WTC11 (cell line): ENCODE data around the gene GNG3.

Experiments
- ATF1 ChIP-seq: sonication (generic); formaldehyde crosslinking; IDR thresholded peaks from 2 replicates; pipeline ENCODE4 v1.8.1; 2023; ENCODE audit warnings: mild to moderate bottlenecking, moderate library complexity, missing genetic modification reagents
- CREB1 ChIP-seq: sonication (generic); formaldehyde crosslinking; IDR thresholded peaks from 2 replicates; pipeline ENCODE4 v1.8.0; 2023; ENCODE audit warnings: mild to moderate bottlenecking, missing genetic modification reagents
- ETV6 ChIP-seq: sonication (generic); formaldehyde crosslinking; IDR thresholded peaks from 2 replicates; pipeline ENCODE4 v1.8.1; 2022; ENCODE audit warnings: mild to moderate bottlenecking, missing genetic modification reagents
- IRF2 ChIP-seq: sonication (generic); formaldehyde crosslinking; IDR thresholded peaks from 2 replicates; pipeline ENCODE4 v1.8.0; 2022; ENCODE audit warnings: low read depth, missing genetic modification reagents, borderline replicate concordance
- SP1 ChIP-seq: sonication (generic); formaldehyde crosslinking; conservative IDR thresholded peaks from 2 replicates; pipeline ENCODE4 v1.8.1; 2022; ENCODE audit warnings: missing genetic modification reagents
- ZNF121 ChIP-seq: sonication (generic); formaldehyde crosslinking; IDR thresholded peaks from 2 replicates; pipeline ENCODE4 v1.8.0; 2023; ENCODE audit warnings: missing genetic modification reagents
- TF ChIP-seq, protein P1 (sequence below): sonication (generic); formaldehyde crosslinking; IDR thresholded peaks from 2 replicates; pipeline ENCODE4 v1.8.0; 2022; ENCODE audit warnings: mild to moderate bottlenecking, missing genetic modification reagents
- TF ChIP-seq, protein P2 (sequence below): fragments of 200-600 bp; IDR thresholded peaks from 2 replicates; pipeline ENCODE4 v1.8.0; 2022; ENCODE audit warnings: antibody characterized with exemption

GRCh38 chr11:62747475-62748160 is 40.1 kb downstream of the GNG3 start:
- TF ChIP-seq, protein P1, sequence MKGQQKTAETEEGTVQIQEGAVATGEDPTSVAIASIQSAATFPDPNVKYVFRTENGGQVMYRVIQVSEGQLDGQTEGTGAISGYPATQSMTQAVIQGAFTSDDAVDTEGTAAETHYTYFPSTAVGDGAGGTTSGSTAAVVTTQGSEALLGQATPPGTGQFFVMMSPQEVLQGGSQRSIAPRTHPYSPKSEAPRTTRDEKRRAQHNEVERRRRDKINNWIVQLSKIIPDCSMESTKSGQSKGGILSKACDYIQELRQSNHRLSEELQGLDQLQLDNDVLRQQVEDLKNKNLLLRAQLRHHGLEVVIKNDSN (CRISPR knock-in tag), result no peak
- no peak for TF ChIP-seq ZNF121
- TF ChIP-seq, protein P2, sequence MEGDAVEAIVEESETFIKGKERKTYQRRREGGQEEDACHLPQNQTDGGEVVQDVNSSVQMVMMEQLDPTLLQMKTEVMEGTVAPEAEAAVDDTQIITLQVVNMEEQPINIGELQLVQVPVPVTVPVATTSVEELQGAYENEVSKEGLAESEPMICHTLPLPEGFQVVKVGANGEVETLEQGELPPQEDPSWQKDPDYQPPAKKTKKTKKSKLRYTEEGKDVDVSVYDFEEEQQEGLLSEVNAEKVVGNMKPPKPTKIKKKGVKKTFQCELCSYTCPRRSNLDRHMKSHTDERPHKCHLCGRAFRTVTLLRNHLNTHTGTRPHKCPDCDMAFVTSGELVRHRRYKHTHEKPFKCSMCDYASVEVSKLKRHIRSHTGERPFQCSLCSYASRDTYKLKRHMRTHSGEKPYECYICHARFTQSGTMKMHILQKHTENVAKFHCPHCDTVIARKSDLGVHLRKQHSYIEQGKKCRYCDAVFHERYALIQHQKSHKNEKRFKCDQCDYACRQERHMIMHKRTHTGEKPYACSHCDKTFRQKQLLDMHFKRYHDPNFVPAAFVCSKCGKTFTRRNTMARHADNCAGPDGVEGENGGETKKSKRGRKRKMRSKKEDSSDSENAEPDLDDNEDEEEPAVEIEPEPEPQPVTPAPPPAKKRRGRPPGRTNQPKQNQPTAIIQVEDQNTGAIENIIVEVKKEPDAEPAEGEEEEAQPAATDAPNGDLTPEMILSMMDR, result no peak
- TF ChIP-seq CREB1 (CRISPR knock-in tag), result no peak
- no peak for TF ChIP-seq ETV6 (CRISPR knock-in tag)
- no peak for TF ChIP-seq IRF2 (CRISPR knock-in tag)
- TF ChIP-seq ATF1 (CRISPR knock-in tag), result no peak
- TF ChIP-seq SP1, result no peak
